K562 (cell line): ENCODE measurements around the gene DPP9. TPM values are rescaled to one million over a fixed set of nuclear protein-coding genes. Genes with fewer than 3 reads are reported as not detected.

Experiments used
- BHLHE40 ChIP-seq: IDR thresholded peaks from 2 replicates; pipeline ENCODE4 v1.6.1; 2011; ENCODE audit warnings: low read length, improper control_type of control experiment
- CBFA2T2 ChIP-seq: fragments of 450-650 bp; conservative IDR thresholded peaks from 2 replicates; pipeline ENCODE4 v1.6.1; 2017; ENCODE audit warnings: mild to moderate bottlenecking
- CREB3L1 ChIP-seq: fragments of 450-650 bp; IDR thresholded peaks from 2 replicates; pipeline ENCODE4 v1.6.1; 2014; ENCODE audit warnings: low read depth, mild to moderate bottlenecking, moderate library complexity, borderline replicate concordance
- CSDE1 ChIP-seq, 2 experiments: fragments of 450-650 bp; IDR thresholded peaks; 2 replicates each; pipeline ENCODE4 v1.6.1; 2016; ENCODE audit warnings: mild to moderate bottlenecking in 1 of 2
- CTBP1 ChIP-seq: fragments of 450-650 bp; IDR thresholded peaks from 2 replicates; pipeline ENCODE4 v1.6.1; 2016; ENCODE audit warnings: borderline replicate concordance
- CXXC5 ChIP-seq: fragments of 250-450 bp; sonication (Bioruptor Pico); IDR thresholded peaks from 2 replicates; pipeline ENCODE4 v1.8.0; 2022; ENCODE audit warnings: inconsistent platforms, mild to moderate bottlenecking, moderate library complexity
- EGR1 ChIP-seq: fragments of 450-650 bp; conservative IDR thresholded peaks from 2 replicates; pipeline ENCODE4 v1.6.1; 2017; ENCODE audit warnings: mild to moderate bottlenecking
- ESRRA ChIP-seq: fragments of 450-650 bp; IDR thresholded peaks from 2 replicates; pipeline ENCODE4 v1.6.1; 2014; ENCODE audit warnings: low read depth, mild to moderate bottlenecking, moderate library complexity, borderline replicate concordance
- FOS ChIP-seq: IDR thresholded peaks from 3 replicates; pipeline ENCODE4 v1.6.1; 2011; ENCODE audit not compliant: insufficient read length; ENCODE audit errors: extremely low read depth
- FOXJ2 ChIP-seq: fragments of 200-800 bp; sonication (Bioruptor generic); IDR thresholded peaks from 2 replicates; pipeline ENCODE4 v1.6.1; 2016; ENCODE audit warnings: missing genetic modification characterization, missing compliant biosample characterization
- MAFK ChIP-seq: IDR thresholded peaks from 2 replicates; pipeline ENCODE4 v1.6.1; 2011; ENCODE audit warnings: low read length, improper control_type of control experiment
- MYNN ChIP-seq, 2 experiments: sonication (generic); formaldehyde crosslinking in 1 of 2; IDR thresholded peaks; 2 replicates each; pipeline versions ENCODE4 v1.5.0 to v1.6.1; 2016 to 2020; ENCODE audit warnings: antibody characterized with exemption in 1 of 2, missing genetic modification reagents in 1 of 2
- RFX5 ChIP-seq: IDR thresholded peaks from 2 replicates; pipeline ENCODE4 v1.6.1; 2011; ENCODE audit warnings: low read depth, mild to moderate bottlenecking, improper control_type of control experiment, low read length
- RNF2 ChIP-seq: sonication (generic); IDR thresholded peaks from 2 replicates; pipeline ENCODE4 v1.6.1; 2016
- TOE1 ChIP-seq, 2 experiments: fragments of 450-650 bp in 1 of 2; sonication (generic) in 1 of 2; formaldehyde crosslinking in 1 of 2; IDR thresholded peaks; 2 replicates each; pipeline versions ENCODE4 v1.7.1 to v1.8.0; 2016 to 2022; ENCODE audit warnings: borderline replicate concordance in 2 of 2, mild to moderate bottlenecking in 2 of 2, antibody characterized with exemption in 1 of 2, inconsistent platforms in 1 of 2, low read depth in 1 of 2, missing genetic modification reagents in 1 of 2, moderate library complexity in 1 of 2
- UBTF ChIP-seq, 2 experiments: IDR thresholded peaks; 2 replicates each; pipeline ENCODE4 v1.6.1; 2012; ENCODE audit warnings: improper control_type of control experiment in 2 of 2, low read depth in 2 of 2, low read length in 2 of 2, borderline replicate concordance in 1 of 2
- USF1 ChIP-seq: sonication (generic); formaldehyde crosslinking; IDR thresholded peaks from 2 replicates; pipeline ENCODE4 v1.9.0; 2022; ENCODE audit warnings: mild to moderate bottlenecking, missing genetic modification reagents
- YY1 ChIP-seq, 3 experiments: IDR thresholded peaks; 2 replicates each; pipeline ENCODE4 v1.6.1; 2011; ENCODE audit warnings: low read length in 2 of 3, mild to moderate bottlenecking in 2 of 3, moderate library complexity in 2 of 3, borderline replicate concordance in 1 of 3, control low read depth in 1 of 3, low read depth in 1 of 3; ENCODE audit not compliant: insufficient read depth in 3 of 3, insufficient replicate concordance in 2 of 3, control insufficient read depth in 1 of 3, insufficient read length in 1 of 3; ENCODE audit errors: extremely low read depth in 1 of 3
- ZBTB7A ChIP-seq: IDR thresholded peaks from 2 replicates; pipeline ENCODE4 v1.6.1; 2011; ENCODE audit warnings: low read depth, mild to moderate bottlenecking, low read length, moderate library complexity, borderline replicate concordance; ENCODE audit not compliant: control insufficient read depth
- ZKSCAN8 ChIP-seq: fragments of 200-800 bp; sonication (Bioruptor generic); IDR thresholded peaks from 2 replicates; pipeline ENCODE4 v1.6.1; 2016; ENCODE audit warnings: missing genetic modification characterization, missing compliant biosample characterization
- polyA plus RNA-seq, 8 experiments: library from polyadenylated mRNA; depleted of rRNA in 4 of 8; stranded (reverse) in 5 of 8; unstranded in 3 of 8; fragments of >200 nt; fragmentation: Nextera tagmentation in 2 of 8; fragmentation: Illumina TruSeq in 1 of 8; extraction: Ambion mirVana in 2 of 8; extraction: Trizol in 1 of 8; gene quantifications; 2 replicates each; pipeline versions ENCODE4 v1.2.1 to v1.2.3, GENCODE V29; 2011 to 2014; ENCODE audit warnings: inconsistent platforms in 1 of 8, missing spikeins in 1 of 8
- total RNA-seq, 7 experiments: library from RNA; depleted of rRNA in 6 of 7; stranded (reverse); fragments of >200 nt in 6 of 7; fragmentation: Illumina TruSeq in 2 of 7; extraction: Trizol in 2 of 7; gene quantifications; 2 replicates each; pipeline versions ENCODE4 v1.2.1 to v1.2.3, GENCODE V29; 2011 to 2021; ENCODE audit warnings: low replicate concordance in 1 of 7

The DPP9 gene
- total and polyA plus RNA-seq, 9 of the 15 experiments (the other 6 are each of a cell fraction or from before 2014, with no cell fraction given), result 0.90 to 66.7 (median 24.5) TPM

GRCh38 chr19:4759388-4760284 lies 36.0 kb upstream of the DPP9 start (continued):
- TF ChIP-seq EGR1, result peak; percentile 74
- no peak for TF ChIP-seq CTBP1
- TF ChIP-seq CREB3L1, result no peak
- TF ChIP-seq FOS, result peak; percentile 68
- no peak for TF ChIP-seq ESRRA
- peak in 1 of 3 experiments; percentile 28 for TF ChIP-seq YY1 (IDR thresholded peaks at IDR 0.05; ENCODE audit: borderline replicate concordance in 1 of 3, control insufficient read depth in 1 of 3, extremely low read depth in 1 of 3, insufficient read depth in 3 of 3, insufficient read length in 1 of 3, insufficient replicate concordance in 2 of 3, low read depth in 1 of 3, low read length in 2 of 3)
- peak; percentile 54 for TF ChIP-seq CXXC5
- peak; percentile 62; the same call in 1 of the 2 replicates for TF ChIP-seq CBFA2T2
- TF ChIP-seq TOE1 (IDR thresholded peaks at IDR 0.05; ENCODE audit: borderline replicate concordance), result peak; percentile 84; the same call in 1 of the 2 replicates
- TF ChIP-seq TOE1 (CRISPR knock-in tag; IDR thresholded peaks at IDR 0.05; ENCODE audit: borderline replicate concordance, low read depth), result no peak
- peak; percentile 97 for TF ChIP-seq MYNN (IDR thresholded peaks at IDR 0.05)
- no peak for TF ChIP-seq MYNN (CRISPR knock-in tag; IDR thresholded peaks at IDR 0.05)
- peak; percentile 54 for TF ChIP-seq BHLHE40
- peak in 1 of 2 experiments; percentile 78; a peak in 2 of 4 replicates for TF ChIP-seq CSDE1 (IDR thresholded peaks at IDR 0.05)
- TF ChIP-seq UBTF (IDR thresholded peaks at IDR 0.05; ENCODE audit: borderline replicate concordance in 1 of 2, low read depth in 2 of 2, low read length in 2 of 2), result no peak
- TF ChIP-seq ZKSCAN8 (CRISPR knock-in tag), result peak; percentile 93
- TF ChIP-seq RNF2, result peak; percentile 64; the same call in 1 of the 2 replicates
- peak; percentile 95 for TF ChIP-seq USF1 (CRISPR knock-in tag)
- TF ChIP-seq ZBTB7A, result peak; percentile 57; the same call in 1 of the 2 replicates
- peak; percentile 33; the same call in 1 of the 2 replicates for TF ChIP-seq MAFK
- peak; percentile 57; the same call in 1 of the 2 replicates for TF ChIP-seq RFX5
- peak; percentile 91 for TF ChIP-seq FOXJ2
